HFFc6 (cell line): ENCODE data around the gene SMS. TPM values are rescaled to one million over a fixed set of nuclear protein-coding genes. Genes with fewer than 3 reads are reported as not detected.
A peak's percentile ranks its signal among the peaks of the same experiment; 100 is the strongest.

ENCODE experiments used
- DNase-seq: peaks from one replicate; pipeline ENCODE4 v3.0.0-alpha.2; 2018
- H3K27ac Mint-ChIP-seq: 2 replicates; pipeline ENCODE4 v1.8.0; 2020; ENCODE audit warnings: mild to moderate bottlenecking, mixed read lengths
- H3K27me3 Mint-ChIP-seq: 2 replicates; pipeline ENCODE4 v1.8.0; 2021; ENCODE audit warnings: mild to moderate bottlenecking, moderate library complexity, mixed read lengths; ENCODE audit not compliant: insufficient read depth
- H3K36me3 Mint-ChIP-seq: 2 replicates; pipeline ENCODE4 v1.8.0; 2021; ENCODE audit warnings: low read depth, mixed read lengths
- H3K4me1 Mint-ChIP-seq: 2 replicates; pipeline ENCODE4 v1.8.0; 2020; ENCODE audit warnings: low read depth, mixed read lengths
- H3K4me3 Mint-ChIP-seq: 2 replicates; pipeline ENCODE4 v1.8.0; 2020; ENCODE audit warnings: mild to moderate bottlenecking, moderate library complexity, mixed read lengths
- H3K9me3 Mint-ChIP-seq: 2 replicates; pipeline ENCODE4 v1.8.0; 2020; ENCODE audit warnings: mild to moderate bottlenecking, mixed read lengths
- total RNA-seq, 6 experiments: library from RNA; stranded (reverse); fragmentation: NEBNext Ultra II Directional; extraction: Animal tissue kit (Norgen Biotek cat#: 25700); gene quantifications; 2 replicates in 1 of 6; 3 replicates in 5 of 6; pipeline ENCODE4 v1.2.3, GENCODE V29; 2021
- TF ChIP-seq, protein P1 (sequence below): fragments of 200-600 bp; sonication (generic); IDR thresholded peaks from 2 replicates; pipeline ENCODE4 v1.5.0; 2021; ENCODE audit warnings: antibody characterized with exemption, mild to moderate bottlenecking

SMS gene
- total RNA-seq, 6 experiments from 2014 or later, result 141 to 208 (median 196) TPM

DNA sequence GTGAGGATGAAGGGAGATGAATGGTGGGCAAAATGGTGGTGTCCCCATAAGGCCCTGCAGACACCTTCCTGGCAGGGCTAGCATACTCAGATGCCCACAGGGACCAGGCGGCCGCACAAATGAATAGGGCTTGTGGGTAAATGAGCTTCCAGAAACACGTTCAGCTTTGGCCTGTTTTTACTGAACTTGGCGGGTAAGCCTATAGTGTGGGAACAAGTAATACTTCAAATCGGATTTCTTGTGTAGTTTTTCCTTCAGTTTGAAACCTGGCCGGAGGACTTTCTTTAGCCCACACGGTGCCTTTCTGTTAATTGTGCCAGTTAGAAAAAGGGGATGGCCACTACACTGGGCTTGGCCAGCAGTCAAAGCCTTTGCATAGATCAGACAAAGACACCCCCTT, 22.8 kb downstream of the SMS start:
- TF ChIP-seq, protein P1, sequence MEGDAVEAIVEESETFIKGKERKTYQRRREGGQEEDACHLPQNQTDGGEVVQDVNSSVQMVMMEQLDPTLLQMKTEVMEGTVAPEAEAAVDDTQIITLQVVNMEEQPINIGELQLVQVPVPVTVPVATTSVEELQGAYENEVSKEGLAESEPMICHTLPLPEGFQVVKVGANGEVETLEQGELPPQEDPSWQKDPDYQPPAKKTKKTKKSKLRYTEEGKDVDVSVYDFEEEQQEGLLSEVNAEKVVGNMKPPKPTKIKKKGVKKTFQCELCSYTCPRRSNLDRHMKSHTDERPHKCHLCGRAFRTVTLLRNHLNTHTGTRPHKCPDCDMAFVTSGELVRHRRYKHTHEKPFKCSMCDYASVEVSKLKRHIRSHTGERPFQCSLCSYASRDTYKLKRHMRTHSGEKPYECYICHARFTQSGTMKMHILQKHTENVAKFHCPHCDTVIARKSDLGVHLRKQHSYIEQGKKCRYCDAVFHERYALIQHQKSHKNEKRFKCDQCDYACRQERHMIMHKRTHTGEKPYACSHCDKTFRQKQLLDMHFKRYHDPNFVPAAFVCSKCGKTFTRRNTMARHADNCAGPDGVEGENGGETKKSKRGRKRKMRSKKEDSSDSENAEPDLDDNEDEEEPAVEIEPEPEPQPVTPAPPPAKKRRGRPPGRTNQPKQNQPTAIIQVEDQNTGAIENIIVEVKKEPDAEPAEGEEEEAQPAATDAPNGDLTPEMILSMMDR, result no peak
- DNase-seq, result no peak

GRCh38 chrX:21963731-21964405, 23.4 kb downstream of the SMS start:
- H3K4me1 Mint-ChIP-seq, result peaks cover 56% of the 10 kb centered on the region
- no peaks in the 10 kb centered on the region for H3K9me3 Mint-ChIP-seq
- no peaks in the 10 kb centered on the region for H3K27me3 Mint-ChIP-seq
- H3K27ac Mint-ChIP-seq, result peak overlapping the region; percentile 58
- peak; percentile 1 for DNase-seq
- TF ChIP-seq, protein P1, result no peak
- peaks cover 5% of the 10 kb centered on the region; the same call in 1 of the 2 replicates for H3K36me3 Mint-ChIP-seq
- no peak overlapping the region for H3K4me3 Mint-ChIP-seq

More for the DNA sequence above, 22.8 kb downstream of the SMS start:
- H3K4me1 Mint-ChIP-seq, result peaks cover 60% of the 10 kb centered on the region
- peaks cover 5% of the 10 kb centered on the region; the same call in 1 of the 2 replicates for H3K36me3 Mint-ChIP-seq
- peak overlapping the region; percentile 58 for H3K27ac Mint-ChIP-seq
- H3K9me3 Mint-ChIP-seq, result no peaks in the 10 kb centered on the region
- no peak overlapping the region for H3K4me3 Mint-ChIP-seq
- H3K27me3 Mint-ChIP-seq, result no peaks in the 10 kb centered on the region

DNA sequence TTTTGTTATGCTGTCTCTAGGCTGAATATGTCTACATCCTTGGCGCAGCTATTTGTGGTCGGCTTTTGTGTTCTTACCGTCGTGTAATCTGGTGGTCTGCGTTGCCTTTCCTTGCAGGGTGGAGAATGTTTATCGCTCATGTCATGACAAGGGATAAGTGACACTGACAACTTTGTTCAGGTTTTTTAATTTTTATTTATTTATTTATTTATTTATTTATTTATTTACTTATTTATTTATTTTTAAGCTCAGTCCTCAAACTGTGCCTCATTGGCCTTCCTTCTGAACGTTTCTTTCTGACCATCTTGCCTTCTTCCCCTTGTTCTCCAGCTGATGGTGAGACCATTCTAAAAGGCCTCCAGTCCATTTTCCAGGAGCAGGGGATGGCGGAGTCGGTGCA, 26.4 kb downstream of the SMS start:
- TF ChIP-seq, protein P1, result no peak
- Mint-ChIP-seq H3K4me1 (peaks cover 33% of the 10 kb centered on the region), H3K4me3 (no peak overlapping the region), H3K36me3 (peaks cover 9% of the 10 kb centered on the region; the same call in 1 of the 2 replicates), H3K27ac (no peak overlapping the region), H3K27me3 (no peaks in the 10 kb centered on the region), H3K9me3 (no peaks in the 10 kb centered on the region)
- no peak for DNase-seq

- no peak for DNase-seq
- H3K9me3 Mint-ChIP-seq, result no peaks in the 10 kb centered on the region
- H3K4me1 Mint-ChIP-seq, result peaks cover 35% of the 10 kb centered on the region
- no peak overlapping the region for H3K27ac Mint-ChIP-seq
- H3K4me3 Mint-ChIP-seq, result no peak overlapping the region
- H3K36me3 Mint-ChIP-seq, result peaks cover 14% of the 10 kb centered on the region; the same call in 1 of the 2 replicates
- H3K27me3 Mint-ChIP-seq, result no peaks in the 10 kb centered on the region
- TF ChIP-seq, protein P1, result no peak
Observed at GRCh38 chrX:21968333-21968732, 27.8 kb downstream of the SMS start.

DNA sequence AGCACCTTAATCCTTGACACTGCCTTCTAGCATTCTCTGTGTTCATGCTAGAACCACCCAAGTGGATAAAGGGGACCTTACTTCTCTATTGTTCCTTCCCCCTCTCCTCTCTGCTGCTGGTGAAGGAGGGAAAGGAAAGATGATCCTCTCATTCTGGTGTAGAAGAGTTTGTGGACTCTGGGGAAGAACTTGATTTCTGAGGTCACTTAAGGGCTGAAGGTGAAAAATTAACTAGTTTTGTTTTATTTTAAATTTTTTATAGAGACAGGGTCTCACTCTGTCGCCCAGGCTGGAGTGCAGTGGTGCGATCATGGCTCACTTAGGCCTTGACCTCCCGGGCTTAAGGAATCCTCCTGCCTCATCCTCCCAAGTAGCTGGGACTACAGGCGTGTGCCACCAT, 29.8 kb downstream of the SMS start:
- H3K9me3 Mint-ChIP-seq, result no peaks in the 10 kb centered on the region
- H3K27me3 Mint-ChIP-seq, result no peaks in the 10 kb centered on the region
- TF ChIP-seq, protein P1, result no peak
- peaks cover 36% of the 10 kb centered on the region for H3K4me1 Mint-ChIP-seq
- H3K4me3 Mint-ChIP-seq, result no peak overlapping the region
- peak overlapping the region; percentile 60 for H3K27ac Mint-ChIP-seq
- no peak for DNase-seq
- H3K36me3 Mint-ChIP-seq, result peaks cover 18% of the 10 kb centered on the region; the same call in 1 of the 2 replicates
